ENCODE measurements around the gene CBFA2T3. TPM values are rescaled to one million over a fixed set of nuclear protein-coding genes. Genes with fewer than 3 reads are reported as not detected.

Gene CBFA2T3
- total RNA-seq, 1 experiment from 2014 or later, result not detected

DNA sequence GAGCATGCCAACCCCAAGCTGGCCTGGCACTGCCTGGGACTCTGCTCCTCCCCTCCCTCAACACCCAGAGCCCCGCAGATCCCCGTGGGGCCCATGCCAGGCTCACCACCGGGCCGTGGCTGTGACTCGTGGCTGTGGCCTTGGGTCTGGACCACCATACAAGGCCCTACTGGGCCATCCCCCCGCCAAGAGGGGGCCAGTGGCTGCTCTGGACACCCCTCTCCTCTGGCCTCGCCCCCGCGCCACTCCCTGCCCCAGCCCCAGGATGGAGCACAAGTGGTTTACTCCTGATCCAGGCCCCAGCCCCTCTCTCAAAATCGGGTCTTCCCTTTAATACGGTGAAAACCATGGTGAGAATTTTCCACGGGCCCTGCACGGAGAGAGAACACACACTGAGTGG, 113.6 kb downstream of the CBFA2T3 start:
- DNase-seq (ENCODE audit: low read depth), result no peak

DNA sequence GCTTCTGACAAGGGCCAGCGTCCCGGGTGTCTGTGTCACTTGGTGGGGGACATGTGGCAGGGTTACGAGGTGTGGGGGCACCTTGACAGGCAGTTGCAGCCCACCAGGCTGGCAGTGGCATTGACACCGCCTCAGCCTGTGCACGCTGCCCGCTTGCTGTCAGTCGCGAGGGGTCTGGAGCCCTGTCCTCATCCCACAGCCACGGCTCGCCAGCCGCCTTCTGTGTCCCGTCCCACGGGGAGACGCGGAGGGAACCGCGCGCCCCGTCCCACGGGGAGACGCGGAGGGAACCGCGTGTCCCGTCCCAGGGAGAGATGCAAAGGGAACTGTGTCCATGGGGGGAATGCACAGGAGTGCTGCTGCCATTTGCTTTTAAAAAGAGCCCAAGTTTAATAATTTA, 114.0 kb downstream of the CBFA2T3 start:
- DNase-seq (ENCODE audit: low read depth), result no peak

DNA sequence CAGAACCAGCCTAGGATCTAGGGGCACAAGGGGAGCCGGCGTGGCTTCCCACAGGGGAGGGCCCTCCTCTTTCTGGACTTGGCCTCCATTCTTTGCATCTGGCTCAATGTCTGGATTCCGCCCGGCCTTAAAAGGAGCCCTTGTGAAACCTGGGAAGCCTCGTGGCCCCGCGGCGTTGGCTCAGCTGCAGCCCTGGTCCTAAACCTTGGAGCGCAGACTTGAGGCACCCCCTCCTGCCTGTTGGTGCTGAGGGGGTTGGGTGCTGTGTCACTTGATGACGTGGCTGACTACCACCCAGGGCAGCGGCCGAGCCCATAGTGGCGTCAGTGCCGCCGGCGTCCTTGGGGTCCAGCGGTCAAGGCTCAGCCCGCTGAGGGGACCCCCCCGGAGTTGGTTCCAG, 115.6 kb downstream of the CBFA2T3 start:
- no peak for DNase-seq (ENCODE audit: low read depth)

DNA sequence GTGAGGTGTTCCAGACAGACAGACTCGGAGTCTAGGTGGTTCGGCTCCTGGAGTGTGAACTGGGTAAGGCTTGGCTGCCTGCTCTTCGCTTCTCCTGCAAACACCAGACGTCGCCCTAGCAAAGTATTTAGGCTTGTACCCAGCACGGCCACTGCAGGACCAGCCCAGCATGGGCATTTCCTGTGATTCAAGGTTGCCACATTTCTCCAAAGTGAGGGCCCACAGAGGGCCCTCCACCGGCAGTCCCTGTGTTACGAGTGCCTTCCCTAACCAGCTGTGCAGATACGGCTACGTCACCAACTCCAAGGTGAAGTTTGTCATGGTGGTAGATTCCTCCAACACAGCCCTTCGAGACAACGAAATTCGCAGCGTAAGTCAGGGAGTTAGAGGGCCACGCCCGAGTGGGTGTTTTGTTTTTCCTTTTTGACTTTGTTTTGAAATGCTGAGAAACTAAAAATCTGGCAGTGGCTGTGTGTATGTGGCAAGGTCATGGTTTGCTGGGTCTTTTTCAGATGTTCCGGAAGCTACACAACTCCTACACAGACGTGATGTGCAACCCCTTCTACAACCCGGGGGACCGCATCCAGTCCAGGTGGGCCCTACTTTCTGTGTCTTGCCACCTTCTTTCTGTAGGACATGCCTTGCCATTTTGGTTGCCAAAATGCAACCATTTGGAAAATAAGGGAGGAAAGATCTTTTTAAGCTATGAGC, 117.5 kb downstream of the CBFA2T3 start:
- DNase-seq (ENCODE audit: low read depth), result no peak

DNA sequence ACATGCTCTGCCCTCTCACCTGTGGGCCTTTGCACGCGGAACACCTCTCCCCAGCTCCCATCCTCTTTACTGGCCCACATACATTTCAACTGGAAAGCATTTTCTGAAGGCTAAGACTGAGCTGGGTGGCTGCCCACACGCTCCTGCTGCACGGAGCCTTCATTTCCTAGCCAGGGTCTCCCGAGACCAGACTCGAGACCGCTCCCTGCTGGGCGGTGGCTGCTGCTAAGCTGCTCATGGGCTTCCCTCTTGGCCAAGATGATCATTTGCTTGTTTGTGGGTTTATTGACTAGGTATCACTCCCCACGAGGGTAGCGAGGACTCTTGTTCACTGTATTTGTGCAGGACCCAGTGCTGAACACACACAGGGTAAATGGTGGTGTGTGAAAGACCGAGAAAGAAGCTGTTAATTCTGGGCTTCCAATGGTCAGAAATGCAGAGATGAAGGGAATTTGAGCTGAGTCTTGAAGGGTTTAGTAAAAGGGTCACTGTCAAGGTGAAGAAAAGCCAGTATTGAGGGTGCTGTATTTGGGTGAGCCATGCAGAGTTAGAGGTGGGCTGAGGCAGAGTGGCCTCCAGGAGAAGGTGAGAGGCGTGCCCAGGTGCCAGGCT, 119.2 kb downstream of the CBFA2T3 start:
- peak; percentile 71 for DNase-seq (ENCODE audit: low read depth)

DNA sequence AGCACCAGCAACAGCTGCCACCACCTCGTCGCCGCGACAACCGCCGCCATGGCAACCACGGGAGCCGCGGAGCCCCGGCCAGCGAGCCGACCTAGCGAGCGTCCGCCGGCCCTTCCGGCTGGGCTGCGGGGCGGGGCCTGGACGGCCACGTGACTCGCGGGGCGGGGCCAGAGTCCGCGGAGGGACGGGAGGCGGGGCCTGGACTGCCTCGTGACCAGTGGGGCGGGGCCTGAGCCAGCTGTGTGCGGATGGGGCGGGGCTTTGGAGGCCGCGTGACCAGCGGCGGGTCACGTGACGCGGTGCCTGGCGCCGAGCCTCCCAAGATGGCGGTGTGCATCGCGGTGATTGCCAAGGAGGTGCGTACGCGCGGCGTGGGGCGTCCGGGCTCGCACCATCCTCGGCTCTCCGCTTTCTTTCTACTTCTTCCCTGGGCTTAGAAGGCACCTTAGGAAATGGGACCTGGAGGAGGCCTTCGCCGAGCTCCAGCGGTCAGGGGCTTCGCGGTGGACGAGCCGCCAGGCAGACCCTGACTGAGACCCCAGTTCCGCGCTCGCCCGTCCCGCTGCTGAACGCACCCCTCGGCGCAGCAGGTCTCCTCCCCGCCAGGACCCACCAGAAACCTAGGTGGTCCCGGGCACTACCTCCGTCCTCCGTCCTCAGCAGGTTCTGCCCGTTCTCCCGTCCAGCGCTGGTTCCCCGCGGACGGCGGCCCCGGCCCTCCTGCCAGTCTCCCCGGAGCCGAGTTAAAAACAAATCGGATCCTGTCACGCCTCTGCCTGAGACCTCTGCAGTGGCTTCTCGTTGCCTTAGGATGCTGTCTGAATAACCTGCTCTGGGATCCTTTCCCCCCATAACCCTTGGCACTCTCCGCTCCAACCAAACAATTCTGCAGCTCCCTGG, 119.9 kb downstream of the CBFA2T3 start, which contains the start of the genes GALNS and TRAPPC2L:
GALNS (minus strand) TSS at position 120 of the 900 bp plus-strand sequence; CDS start at position 50, 70 bp downstream.
TRAPPC2L (plus strand) TSS at position 300 of the 900 bp plus-strand sequence; CDS start at position 324, 24 bp downstream.
- peak; percentile 96 for DNase-seq (ENCODE audit: low read depth)

DNA sequence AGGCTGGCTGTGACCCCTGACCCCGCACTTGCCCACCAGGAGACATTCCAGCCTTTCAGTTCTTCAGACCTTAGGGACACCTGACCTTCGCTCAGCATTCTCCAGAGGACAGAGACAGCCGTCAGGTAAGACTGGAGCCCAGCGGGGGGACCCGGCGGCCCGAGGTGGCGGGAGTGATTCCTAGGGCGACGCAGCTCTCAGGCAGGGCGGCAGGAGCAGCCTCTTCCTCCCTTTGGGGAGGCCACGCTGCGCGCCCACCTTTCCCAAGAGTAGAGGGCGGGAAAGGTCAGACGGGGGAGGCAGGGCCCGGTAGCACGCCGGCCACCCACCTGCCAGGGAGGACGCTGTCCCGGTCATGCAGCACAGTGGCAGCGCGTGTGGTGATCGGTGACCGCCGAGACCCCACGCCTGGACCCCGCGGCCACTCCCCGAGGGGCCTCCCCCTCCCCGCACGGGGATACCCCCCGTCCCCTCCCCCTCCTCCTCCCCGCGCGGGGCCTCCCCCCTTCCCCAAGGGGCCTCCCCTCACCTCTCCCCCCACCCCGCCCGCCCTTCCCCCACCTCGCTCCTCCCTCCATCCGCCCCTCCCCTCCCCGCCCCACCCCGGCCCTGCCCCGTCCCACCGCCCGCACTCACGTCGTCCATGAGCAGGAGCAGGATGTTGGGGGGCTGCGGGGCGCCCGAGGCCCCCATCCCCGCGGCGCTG, 120.7 kb downstream of the CBFA2T3 start:
- no peak for DNase-seq (ENCODE audit: low read depth)

DNA sequence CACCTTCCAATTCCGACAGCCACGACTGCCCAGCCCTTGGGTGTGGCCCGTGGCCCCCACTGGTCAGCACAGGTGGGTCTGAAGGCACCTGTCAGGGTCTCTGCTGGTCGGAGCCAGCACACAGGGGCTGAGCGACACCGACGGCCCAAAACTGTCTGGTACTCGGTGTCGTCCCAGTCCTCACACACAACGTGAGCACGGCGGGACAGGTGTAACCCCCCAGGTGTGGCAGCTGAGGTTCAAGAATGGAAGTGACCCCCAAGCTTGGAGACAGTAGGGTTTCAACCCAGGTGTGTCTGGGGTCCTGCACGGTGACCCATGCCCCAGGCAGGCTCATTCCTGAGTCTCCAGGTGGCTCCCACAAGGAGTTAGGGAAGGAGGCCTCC, 121.3 kb downstream of the CBFA2T3 start:
- DNase-seq (ENCODE audit: low read depth), result no peak

DNA sequence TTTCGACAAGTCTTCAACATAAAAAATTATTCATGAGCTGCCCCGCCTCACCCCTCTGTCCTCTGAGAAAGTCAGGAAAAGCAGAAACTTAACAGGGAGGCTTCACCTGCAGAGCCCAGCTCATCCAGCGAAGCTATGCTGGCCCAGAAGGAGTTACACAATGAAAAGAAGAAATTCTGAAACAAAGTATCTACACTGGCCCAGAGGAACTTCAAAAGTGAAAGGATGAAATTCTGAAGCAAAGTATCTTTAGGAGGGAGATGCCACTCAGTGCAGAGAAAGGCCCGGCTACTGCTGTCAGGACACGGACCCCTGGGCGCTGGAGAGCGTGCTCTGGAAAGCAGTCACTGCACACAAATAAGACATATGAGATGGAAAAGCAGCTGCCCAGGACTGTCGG, 121.8 kb downstream of the CBFA2T3 start:
- DNase-seq (ENCODE audit: low read depth), result no peak

DNA sequence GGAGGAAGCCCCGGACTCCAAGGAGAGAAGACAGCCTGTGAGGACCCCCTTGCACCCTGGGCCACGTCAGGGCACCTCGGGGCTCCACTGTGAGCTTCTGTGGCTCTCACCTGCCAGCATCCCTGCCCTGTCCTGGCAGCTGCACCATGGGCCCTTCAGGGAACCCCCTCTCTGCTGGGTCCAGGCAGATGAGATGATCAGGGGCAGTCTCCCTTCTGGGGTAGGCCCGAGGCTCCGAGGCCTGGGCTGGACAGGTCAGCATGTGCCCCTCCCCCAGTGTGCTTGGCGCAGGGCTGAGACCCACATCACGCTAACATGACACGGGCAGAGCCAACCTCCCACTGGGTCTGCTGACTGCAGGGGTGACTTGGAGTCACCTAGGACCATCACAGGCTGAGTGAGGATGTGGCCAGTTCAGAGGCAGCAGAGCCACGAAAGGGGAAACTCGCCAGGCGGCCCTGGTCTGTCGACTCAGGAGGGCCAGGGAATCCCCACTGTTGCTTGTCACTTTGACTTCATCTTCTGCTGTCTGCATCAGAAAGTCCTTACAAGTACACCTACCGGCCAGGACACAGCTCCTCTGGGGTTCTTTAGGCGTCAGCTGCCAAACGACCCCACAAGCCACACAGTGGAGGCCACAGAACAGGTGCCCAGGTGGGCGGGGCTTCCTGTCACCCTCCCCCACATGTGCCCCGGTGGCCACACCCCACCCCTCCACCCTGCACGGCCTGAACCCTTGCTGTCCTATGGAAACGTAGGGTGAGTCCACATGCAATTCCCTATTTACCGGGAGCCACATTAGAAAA, 122.5 kb downstream of the CBFA2T3 start:
- DNase-seq (ENCODE audit: low read depth), result no peak

DNA sequence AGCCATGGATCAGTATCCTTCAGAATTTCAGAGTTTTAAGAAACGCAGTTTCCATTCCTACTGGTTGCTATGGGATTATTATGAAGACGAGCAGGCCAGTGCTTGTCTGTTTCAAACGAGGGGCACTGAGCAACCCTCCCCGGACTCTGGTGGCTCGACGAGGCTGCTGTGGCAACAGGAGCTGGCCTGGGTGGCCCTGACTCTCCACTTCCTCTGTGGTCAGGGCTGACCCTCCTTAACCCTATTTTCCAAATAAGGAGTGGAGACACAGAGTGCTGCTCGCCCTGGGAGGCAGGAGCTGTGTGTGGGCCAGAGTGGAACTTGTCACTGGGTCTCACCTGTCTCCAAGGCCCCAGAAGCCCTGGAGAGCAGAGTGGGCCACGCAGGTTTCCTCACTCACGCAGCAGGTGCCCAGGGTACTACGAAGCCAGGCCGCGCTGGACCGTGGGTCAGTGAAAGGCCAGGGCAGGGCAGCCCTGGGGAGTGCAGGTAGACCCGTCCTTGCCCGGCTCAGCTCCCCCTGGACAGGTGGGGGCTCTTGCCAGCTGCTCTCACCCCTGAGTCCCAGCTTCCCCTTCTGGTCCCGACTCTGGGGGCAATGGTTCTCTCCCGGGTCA, 123.6 kb downstream of the CBFA2T3 start:
- DNase-seq (ENCODE audit: low read depth), result no peak

DNA sequence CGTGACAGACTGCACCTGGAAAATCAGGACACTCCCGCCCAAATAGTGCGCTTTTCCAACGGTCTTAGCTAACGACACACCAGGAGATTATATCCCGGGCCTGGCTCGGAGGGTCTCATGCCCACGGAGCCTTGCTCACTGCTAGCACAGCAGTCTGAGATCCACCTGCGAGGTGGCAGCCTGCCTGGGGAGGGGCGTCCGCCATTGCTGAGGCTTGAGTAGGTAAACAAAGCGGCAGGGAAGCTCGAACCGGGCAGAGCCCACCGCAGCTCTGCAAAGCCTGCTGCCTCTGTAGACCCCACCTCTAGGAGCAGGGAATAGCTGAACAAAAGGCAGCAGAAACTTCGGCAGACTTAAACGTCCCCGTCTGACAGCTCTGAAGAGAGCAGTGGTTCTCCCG, 125.4 kb downstream of the CBFA2T3 start:
- no peak for DNase-seq (ENCODE audit: low read depth)

DNA sequence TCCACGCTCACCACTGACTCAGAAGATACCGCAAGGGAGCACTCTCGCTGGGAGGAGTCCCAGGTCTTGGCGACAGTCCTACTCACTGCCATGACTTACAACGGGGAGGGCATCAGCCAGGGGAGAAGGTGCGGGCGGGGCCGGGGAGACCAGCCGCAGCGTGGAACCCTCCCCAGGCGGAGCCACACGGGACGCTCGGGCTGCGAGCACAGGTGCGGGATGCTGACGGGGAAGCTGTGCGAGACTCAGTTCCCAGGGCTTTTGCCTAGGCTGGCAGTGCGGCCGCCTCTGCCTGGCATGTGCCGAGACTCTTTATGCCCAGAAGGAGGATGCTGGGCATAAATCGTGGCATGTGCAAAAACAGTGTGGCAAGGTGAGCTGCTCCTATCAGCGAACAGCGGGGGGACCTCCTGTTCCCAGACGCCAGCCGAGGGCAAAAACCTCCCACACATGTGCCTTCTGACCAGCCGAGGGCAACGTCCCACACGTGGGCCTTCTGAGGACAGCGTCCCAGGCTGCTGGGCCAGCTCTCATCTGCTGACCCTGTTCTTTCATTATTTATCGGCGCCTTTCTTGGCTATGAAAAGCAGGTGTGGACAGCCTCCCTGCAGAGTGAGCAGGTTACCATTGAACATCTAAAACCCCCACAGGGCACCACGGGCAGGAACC, 126.3 kb downstream of the CBFA2T3 start:
- no peak for DNase-seq (ENCODE audit: low read depth)

DNA sequence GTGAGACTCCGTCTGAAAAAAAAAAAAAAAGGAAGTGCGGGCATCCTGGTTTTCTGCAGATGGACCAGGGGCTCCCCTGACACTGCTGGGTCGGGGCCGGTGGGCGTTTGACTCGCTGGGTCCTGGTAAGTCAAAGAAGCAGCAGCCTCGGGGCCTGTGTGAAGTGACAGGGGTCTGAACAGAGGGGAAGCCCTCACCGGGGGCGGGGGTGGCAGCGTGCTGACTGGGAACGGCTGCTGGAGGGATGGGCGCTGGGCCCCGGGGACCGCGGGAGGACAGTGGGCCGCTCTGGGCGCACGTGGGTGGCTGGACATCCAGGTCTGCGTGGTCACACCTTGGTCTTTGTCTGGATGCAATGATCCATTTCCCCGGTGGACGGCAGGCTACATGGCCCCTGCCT, 128.4 kb downstream of the CBFA2T3 start:
- no peak for DNase-seq (ENCODE audit: low read depth)

DNA sequence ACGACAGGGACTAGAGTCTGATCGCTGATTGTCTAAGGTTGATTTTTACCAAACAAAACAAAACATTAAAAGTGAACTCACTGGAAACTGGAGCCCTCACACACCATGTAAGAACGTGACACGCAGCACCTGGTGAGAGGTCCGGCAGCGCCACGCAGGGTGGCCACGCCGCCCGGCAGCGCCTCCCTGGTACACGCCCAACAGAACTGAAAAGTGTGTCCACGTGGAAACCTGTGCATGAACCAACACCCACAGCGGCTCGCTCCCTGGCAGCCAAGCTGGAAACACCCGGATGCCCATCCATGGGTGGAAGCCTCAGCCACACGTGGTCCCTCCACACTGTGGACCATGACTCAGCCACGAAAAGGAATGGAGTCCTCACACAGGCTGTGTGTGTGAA, 129.4 kb downstream of the CBFA2T3 start:
- DNase-seq (ENCODE audit: low read depth), result no peak

DNA sequence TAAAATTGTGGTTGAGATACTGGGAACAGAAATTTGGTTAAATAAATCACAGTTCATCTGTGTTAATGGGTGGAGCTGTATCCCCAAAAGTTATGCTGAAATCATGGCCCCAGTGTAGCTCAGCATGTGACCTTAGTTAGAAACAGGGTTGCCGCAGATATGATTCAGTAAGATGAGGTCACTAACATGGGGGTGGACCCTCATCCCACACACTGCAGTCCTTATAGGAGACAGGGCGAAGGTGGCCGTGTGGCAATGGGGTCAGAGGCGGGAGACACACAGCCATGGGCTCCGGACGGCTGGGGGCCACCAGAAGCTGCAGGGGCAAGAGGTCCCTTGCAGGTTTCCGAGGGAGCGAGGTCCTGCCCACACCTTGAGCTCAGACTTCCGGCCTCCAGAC, 130.9 kb downstream of the CBFA2T3 start:
- peak; percentile 25 for DNase-seq (ENCODE audit: low read depth)

DNA sequence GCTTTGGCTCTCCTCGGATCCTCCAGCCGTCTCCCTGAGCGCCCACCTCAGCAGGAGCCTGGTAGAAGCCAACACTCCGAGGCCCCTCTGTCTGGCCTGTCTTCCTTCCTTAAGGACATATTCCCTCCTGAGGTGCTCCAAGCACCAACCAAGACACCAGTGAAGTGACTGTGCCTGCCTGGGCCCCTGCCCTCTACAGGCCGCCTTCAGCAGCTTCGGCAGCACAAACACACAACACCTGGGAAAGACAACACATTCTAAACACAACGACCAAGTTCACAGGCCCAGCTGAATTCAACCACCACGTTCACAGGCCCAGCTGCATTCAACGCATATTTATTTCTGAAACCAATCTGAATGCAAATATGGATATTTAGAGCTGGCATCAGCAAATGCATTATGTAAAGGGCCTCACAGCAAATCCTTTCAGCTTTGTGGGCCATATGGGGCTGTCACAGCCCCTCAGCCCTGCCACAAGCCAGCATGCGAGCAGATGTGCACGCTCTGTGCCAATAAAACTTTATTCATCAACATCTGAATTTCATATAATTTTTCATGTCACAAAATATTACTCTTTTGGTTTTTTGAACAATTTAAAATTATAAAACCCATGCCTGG, 132.5 kb downstream of the CBFA2T3 start:
- DNase-seq (ENCODE audit: low read depth), result no peak

DNA sequence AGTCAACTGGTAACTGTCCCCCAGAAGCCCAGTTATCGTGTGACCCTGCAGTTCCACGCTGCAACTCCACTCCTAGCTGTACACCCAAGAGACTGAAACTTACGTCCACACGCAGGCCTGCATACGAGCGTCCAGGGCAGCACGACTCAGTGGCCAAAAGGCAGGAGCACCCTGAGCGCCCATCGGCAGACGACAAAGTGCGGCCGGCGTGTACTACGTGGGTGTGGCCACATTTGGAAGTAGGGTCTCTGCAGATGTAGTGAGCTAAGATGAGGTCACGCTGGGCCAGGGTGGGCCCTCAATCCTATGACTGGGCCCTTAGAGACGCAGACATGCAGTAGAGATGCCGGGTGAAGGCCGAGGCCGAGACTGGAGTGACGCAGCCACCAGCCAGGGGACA, 133.8 kb downstream of the CBFA2T3 start:
- no peak for DNase-seq (ENCODE audit: low read depth)

DNA sequence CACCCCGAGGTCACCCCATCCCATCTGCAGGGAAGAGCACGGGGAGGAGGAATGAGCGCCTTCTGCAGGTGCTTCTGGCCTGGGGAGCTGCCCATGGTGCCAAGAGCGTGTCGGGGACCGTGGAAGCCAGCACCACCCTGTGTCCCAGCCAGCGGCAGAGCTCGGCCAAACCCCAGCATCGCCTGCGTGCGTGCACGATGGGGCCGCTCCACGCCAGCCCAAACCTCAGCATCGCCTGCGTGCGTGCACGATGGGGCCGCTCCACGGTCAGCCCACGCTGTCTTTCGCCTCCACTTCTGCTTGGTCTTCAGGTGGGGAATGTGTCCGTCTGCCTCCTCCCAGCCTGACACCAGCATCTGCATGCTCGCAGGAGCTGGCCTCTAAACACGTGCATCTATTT, 134.2 kb downstream of the CBFA2T3 start:
- no peak for DNase-seq (ENCODE audit: low read depth)
